Activated gamma-delta T cell treated with anti-CD3 and anti-CD28 coated beads, Interleukin-2, amount 50 U/mL, for 16 hours (primary cell): ENCODE measurements around the gene CLEC7A.

ENCODE experiments used
- DNase-seq: peaks from one replicate; pipeline ENCODE4 v3.0.0-alpha.2; 2020; ENCODE audit warnings: low read depth

Gene CLEC7A

GRCh38 chr12:10130042-10130441 is at the start of gene CLEC7A:
Gene CLEC7A (minus strand): TSS chr12:10130199. CDS start chr12:10130082, 117 bp downstream.
- no peak for DNase-seq

GRCh38 chr12:10179776-10180181 is 49.8 kb upstream of the CLEC7A start:
- DNase-seq, result no peak

DNA sequence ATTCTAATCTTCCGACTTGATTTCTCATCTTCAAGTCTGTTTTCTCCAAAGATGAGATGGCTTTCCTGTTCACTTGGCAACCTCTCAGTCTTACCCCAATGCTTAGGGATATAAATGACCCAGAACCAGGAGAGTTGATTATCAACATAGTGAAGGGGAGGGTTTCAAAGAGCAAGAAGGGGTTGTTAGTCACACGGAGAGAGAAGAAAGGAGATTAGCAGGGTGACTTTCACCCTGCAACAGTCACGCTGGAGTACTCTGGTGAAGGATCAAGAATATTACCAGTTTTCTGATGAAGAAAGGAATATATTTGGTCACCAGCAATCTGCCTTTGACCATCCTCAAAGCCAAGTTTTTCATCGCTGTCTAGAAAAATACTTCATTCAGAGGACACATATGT is 48.8 kb upstream of the CLEC7A start, which contains the start of gene TMEM52B:
Gene TMEM52B, plus strand, starts transcription at position 212 of the 400 bp plus-strand sequence. CDS start 543 bp downstream, outside the sequence.
- DNase-seq, result no peak

DNA sequence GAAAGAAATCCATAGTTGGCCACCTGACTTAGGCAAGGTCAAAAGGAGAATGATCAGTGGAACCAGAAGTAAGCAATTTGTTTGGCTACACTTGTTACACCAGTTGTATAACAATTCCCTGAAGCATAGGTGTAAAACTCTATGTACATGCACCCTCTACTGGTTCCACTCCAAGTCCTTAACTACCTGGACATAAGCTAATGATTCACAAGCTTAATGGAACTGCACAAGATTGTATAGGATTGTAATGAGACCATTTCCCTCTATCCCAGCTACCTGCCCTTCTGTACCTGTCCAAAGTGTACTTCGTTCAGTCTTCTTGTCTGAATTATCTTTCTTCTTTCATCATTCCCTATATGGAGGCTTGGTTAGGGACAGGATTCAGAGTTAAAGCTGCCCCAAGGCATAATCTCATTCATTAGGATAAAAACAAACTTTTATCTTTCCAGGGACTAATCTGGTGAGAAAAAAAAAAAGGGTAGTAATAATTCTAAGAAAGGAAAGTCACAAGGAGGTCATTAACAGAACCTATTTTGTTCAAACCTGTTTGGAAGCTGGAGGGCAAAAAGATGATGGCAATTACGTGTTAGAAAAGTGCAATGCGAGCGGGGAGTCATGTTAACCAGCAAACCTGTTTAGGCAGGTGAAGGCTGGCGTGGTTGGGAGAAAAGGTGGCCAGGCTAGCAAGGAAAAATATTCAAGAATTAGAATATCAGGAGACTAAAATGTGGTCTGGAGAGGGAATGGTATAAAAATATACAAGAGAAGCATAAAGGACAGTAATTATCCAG is 46.0 kb upstream of the CLEC7A start:
- no peak for DNase-seq

DNA sequence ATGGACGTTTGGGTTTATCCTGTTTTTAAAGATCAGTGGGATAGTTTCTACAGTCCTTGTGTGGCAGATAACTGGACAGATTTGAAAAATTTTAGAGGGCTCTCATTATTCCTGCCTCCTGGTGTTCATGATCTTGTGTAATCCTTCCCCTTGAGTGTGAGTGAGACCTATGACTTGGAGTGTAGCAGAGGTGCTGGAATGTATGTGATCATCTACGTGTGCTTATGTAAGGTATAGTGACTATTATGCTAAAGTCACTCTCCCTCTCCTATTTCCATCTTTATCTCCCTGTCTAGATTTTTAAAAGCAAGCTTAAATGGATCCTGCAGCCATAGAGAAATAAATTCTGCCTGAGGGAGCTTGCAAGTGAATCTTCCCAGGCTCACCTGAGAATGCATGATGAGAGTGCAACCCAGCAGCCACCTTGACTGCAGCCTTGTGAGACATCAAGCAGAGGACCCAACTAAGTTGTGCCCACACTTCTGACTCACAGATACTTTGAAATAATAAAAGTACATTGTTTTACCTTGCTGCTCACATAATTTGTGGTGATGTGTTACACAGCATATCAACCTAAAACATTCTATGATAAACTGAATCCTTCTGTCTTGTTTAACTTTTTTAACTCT is 45.1 kb upstream of the CLEC7A start:
- no peak for DNase-seq

- DNase-seq, result no peak
Observed at GRCh38 chr12:10171973-10172728, 42.2 kb upstream of the CLEC7A start, which contains the start of gene OLR1. Gene OLR1 (minus strand): TSS chr12:10172132. CDS start chr12:10172077, 55 bp downstream.

GRCh38 chr12:10170216-10170615 is 40.2 kb upstream of the CLEC7A start:
- no peak for DNase-seq

DNA sequence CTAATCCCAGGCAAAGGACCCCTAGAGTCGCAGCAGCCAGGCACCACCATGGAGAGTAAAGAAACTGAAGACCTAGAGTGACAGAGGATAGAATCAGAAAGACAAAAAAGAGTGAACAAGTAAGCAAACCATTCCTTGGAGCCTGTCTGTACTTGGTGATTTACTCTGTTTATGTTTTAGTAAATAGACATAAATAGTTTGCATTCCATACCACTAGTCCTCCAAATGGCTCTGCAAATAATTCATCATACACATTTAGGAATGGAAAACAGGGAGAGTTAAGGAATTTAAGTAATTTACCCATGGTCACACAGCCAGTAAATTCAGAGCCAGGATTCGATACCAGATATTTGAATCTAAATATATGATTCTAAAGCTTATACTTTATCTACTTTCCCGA is 39.1 kb upstream of the CLEC7A start:
- no peak for DNase-seq

GRCh38 chr12:10167599-10167998 is 37.6 kb upstream of the CLEC7A start:
- no peak for DNase-seq

DNA sequence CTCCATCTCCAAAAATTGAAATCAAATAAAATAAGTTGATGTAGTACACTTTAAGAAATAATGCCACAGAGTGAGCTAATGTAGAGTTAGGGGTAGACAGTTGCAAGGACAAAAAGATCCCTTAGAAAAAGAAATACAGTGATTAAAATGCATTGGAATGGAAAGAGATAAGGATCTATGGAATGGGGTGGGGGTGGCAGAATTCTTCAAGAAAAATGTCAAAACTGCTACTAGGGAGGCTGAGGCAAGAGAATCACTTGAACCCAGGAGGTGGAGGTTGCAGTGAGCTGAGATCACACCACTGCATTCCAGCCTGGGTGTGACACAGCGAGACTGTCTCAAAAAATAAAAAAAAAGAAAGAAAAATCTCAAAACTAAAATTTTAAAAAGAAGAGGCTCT is 35.4 kb upstream of the CLEC7A start:
- no peak for DNase-seq

DNA sequence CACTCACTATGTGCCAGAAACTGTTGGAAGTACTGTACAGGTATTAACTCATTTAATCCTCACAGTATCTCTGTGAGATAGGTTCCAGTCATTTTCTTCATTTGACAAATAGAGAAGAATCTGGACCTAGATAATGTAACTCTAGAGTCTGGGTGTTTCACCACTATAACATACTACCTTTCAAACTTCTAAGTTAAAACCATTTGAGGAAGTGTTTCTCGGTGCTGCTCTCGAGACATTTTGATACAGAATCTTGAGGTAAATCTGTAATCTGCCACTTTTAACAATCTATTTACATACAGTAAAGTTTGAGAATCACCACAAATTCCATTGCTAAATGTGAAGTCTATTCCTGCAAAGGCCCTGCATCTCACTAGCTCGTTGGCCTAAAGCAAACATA is 33.1 kb upstream of the CLEC7A start:
- DNase-seq, result no peak

- DNase-seq, result no peak
Observed at GRCh38 chr12:10160617-10161385, 30.8 kb upstream of the CLEC7A start.

DNA sequence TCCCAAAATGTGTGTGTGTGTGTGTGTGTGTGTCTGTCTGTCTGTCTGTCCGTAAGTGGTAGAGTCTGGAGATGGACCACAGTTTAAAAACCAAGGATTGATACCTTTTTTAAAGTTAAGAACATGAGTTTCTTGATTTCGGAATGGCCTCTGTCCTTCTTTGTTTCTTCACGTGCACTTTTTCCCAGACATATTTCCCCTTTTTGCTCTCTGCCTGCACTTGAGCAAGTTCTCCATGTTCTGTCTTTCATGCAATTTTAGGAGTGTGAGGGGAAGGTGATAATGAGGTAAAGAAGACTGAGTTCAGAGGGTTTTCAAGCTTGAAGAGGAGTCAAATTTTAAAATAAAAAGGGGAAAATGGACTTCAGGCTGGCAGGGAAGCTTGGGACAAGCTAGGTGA is 29.3 kb upstream of the CLEC7A start:
- no peak for DNase-seq

- no peak for DNase-seq
Observed at GRCh38 chr12:10158406-10158805, 28.4 kb upstream of the CLEC7A start.

DNA sequence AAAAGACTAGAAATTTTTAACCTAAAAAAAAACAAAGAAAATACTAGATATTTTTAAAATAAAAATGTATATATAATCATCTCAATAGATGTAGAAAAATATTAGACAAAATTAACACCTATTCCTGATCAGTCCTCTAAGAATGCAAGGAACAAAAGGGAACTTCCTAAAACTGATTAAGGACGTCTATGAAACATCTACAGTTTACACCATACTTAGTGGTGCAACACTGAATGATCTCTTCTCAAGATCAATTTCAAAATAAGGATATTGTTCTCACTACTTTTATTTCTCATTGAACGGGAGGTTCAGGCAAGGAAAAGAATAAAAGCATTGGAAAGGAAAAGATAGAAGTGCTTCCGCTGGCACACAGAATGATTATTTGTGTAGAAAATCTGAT is 26.0 kb upstream of the CLEC7A start:
- DNase-seq, result no peak

DNA sequence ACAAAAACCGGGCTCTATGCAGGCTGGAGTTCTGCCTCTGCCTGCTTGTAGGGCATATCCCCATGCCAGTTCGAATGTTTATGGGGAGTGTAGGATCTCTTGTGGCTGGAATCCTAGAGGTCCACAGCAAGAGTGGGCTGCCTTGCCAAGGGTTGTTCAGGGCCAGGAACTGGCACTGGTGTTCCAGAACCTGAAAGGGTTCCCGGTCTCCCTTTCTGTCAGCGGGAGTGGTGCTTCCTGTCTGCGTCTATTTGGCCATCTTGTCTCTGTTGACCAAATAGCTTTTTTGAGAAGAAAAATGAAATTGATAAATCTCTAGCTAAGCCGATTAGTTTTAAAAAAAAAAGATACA is 24.1 kb upstream of the CLEC7A start:
- no peak for DNase-seq

GRCh38 chr12:10153271-10154144 is 23.5 kb upstream of the CLEC7A start:
- DNase-seq, result peak; percentile 22

DNA sequence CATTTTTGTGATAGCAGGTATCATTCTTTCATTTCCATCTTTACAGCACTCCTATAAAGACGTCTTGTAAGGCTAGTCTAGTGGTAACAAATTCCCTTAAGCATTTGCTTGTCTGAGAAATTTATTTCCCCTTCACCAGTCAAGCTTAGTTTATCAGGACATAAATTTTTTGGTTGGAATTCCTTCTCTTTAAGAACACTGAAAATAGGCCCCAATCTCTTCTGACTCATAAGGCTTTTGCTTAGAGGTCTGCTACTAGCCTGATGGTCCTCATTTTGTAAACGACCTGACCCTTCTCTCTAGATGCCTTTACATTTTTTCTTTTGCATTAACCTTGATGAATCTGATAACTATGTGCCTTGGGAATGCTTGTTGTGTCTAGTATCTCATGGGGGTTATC is 21.6 kb upstream of the CLEC7A start:
- no peak for DNase-seq

DNA sequence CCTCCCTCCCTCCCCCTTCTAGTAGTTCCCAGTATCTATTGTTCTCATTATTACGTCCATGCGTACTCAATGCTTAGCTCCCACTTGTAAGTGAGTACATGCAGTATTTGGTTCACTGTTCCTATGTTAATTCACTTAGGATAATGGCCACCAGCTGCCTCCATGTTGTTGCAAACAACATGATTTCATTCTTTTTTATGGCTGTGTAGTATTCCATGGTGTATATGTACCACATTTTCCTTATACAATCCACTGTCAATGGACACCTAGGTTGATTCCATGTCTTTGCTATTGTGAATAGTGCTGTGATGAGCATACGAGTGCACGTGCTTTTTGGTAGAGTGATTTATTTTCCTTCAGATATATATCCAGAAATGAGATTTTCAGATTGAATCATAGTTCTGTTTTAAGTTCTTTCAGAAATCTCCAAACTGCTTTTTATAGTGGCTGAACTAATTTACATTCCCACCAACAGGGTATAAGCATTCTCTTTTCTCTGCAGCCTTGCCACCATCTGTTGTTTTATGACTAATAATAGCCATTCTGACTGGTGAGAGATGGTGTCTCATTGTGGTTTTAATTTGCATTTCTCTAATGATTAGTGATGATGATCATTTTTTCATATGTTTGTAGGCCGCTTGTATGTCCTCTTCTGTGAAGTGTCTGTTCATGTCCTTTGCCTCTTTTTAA is 17.9 kb upstream of the CLEC7A start:
- no peak for DNase-seq

GRCh38 chr12:10142976-10143589 is 13.1 kb upstream of the CLEC7A start:
- no peak for DNase-seq
